SJCRH30 (cell line): ENCODE results near the gene MYH15. TPM values are rescaled to one million over a fixed set of nuclear protein-coding genes. Genes with fewer than 3 reads are reported as not detected.

Experiments used
- DNase-seq, 2 experiments: peaks; one replicate each; pipeline ENCODE4 v3.0.0-alpha.2; 2015 to 2020
- H3K27ac ChIP-seq: fragments of 250-450 bp; sonication (Bioruptor Pico); 2 replicates; pipeline ENCODE4 v1.5.1; 2020; ENCODE audit warnings: mild to moderate bottlenecking, moderate library complexity
- H3K27me3 ChIP-seq: fragments of 250-450 bp; sonication (Bioruptor Pico); 2 replicates; pipeline ENCODE4 v1.5.1; 2020; ENCODE audit warnings: mild to moderate bottlenecking, moderate library complexity
- H3K36me3 ChIP-seq: fragments of 250-450 bp; sonication (Bioruptor Pico); 2 replicates; pipeline ENCODE4 v1.5.1; 2020; ENCODE audit warnings: mild to moderate bottlenecking, moderate library complexity
- H3K4me1 ChIP-seq: fragments of 250-450 bp; sonication (Bioruptor Pico); 2 replicates; pipeline ENCODE4 v1.5.1; 2020; ENCODE audit warnings: mild to moderate bottlenecking, moderate library complexity
- H3K4me3 ChIP-seq: fragments of 250-450 bp; sonication (Bioruptor Pico); 2 replicates; pipeline ENCODE4 v1.5.1; 2020; ENCODE audit warnings: mild to moderate bottlenecking, moderate library complexity
- H3K9me3 ChIP-seq: fragments of 250-450 bp; sonication (Bioruptor Pico); replicated peaks from 2 replicates; pipeline ENCODE4 v1.5.1; 2020; ENCODE audit warnings: mild to moderate bottlenecking, moderate library complexity
- total RNA-seq: library from RNA; depleted of rRNA; stranded (reverse); fragments of >200 nt; shearing (Covaris generic); gene quantifications from 2 replicates; pipeline ENCODE4 v1.2.3, GENCODE V29; 2014

The MYH15 gene
- total RNA-seq, 1 experiment from 2014 or later, result 0.14 TPM

- Histone ChIP-seq H3K36me3 (no peaks in the 10 kb centered on the region), H3K4me1 (no peaks in the 10 kb centered on the region), H3K4me3 (no peak overlapping the region), H3K9me3 (no peaks in the 10 kb centered on the region), H3K27me3 (no peaks in the 10 kb centered on the region), H3K27ac (no peak overlapping the region)
- no peak for DNase-seq
Measured at GRCh38 chr3:108437439-108437838, 73.0 kb downstream of the MYH15 start.

GRCh38 chr3:108433928-108434327 lies 76.5 kb downstream of the MYH15 start:
- Histone ChIP-seq H3K4me1 (no peaks in the 10 kb centered on the region), H3K4me3 (no peak overlapping the region), H3K27ac (no peak overlapping the region)

GRCh38 chr3:108432431-108432830 lies 78.0 kb downstream of the MYH15 start:
- Histone ChIP-seq H3K27me3 (no peaks in the 10 kb centered on the region), H3K4me1 (no peaks in the 10 kb centered on the region), H3K27ac (no peak overlapping the region), H3K4me3 (no peak overlapping the region), H3K36me3 (no peaks in the 10 kb centered on the region), H3K9me3 (no peaks in the 10 kb centered on the region)
- DNase-seq, result no peak

More at GRCh38 chr3:108433928-108434327, 76.5 kb downstream of the MYH15 start:
- Histone ChIP-seq H3K9me3 (no peaks in the 10 kb centered on the region), H3K36me3 (no peaks in the 10 kb centered on the region), H3K27me3 (no peaks in the 10 kb centered on the region)
- no peak for DNase-seq

GRCh38 chr3:108430540-108430939 lies 79.9 kb downstream of the MYH15 start:
- DNase-seq, result no peak
- Histone ChIP-seq H3K27ac (no peak overlapping the region), H3K36me3 (no peaks in the 10 kb centered on the region), H3K4me1 (no peaks in the 10 kb centered on the region), H3K27me3 (no peaks in the 10 kb centered on the region), H3K4me3 (no peak overlapping the region), H3K9me3 (no peaks in the 10 kb centered on the region)

- no peak overlapping the region for H3K27ac ChIP-seq
- H3K4me3 ChIP-seq, result no peak overlapping the region
- DNase-seq, result no peak
- H3K9me3 ChIP-seq, result no peaks in the 10 kb centered on the region
- H3K4me1 ChIP-seq, result no peaks in the 10 kb centered on the region
- H3K36me3 ChIP-seq, result no peaks in the 10 kb centered on the region
- no peaks in the 10 kb centered on the region for H3K27me3 ChIP-seq
Measured at GRCh38 chr3:108428586-108428985, 81.8 kb downstream of the MYH15 start.

- Histone ChIP-seq H3K27me3 (no peaks in the 10 kb centered on the region), H3K27ac (no peak overlapping the region), H3K4me1 (no peaks in the 10 kb centered on the region), H3K9me3 (no peaks in the 10 kb centered on the region), H3K4me3 (no peak overlapping the region), H3K36me3 (no peaks in the 10 kb centered on the region)
- no peak for DNase-seq
Measured at GRCh38 chr3:108420926-108421325, 89.5 kb downstream of the MYH15 start.

- Histone ChIP-seq H3K27ac (no peak overlapping the region), H3K4me3 (no peak overlapping the region), H3K9me3 (no peaks in the 10 kb centered on the region), H3K36me3 (no peaks in the 10 kb centered on the region), H3K4me1 (no peaks in the 10 kb centered on the region), H3K27me3 (no peaks in the 10 kb centered on the region)
- DNase-seq, result no peak
Measured at GRCh38 chr3:108416111-108416869, 94.1 kb downstream of the MYH15 start.

- Histone ChIP-seq H3K9me3 (no peaks in the 10 kb centered on the region), H3K4me1 (no peaks in the 10 kb centered on the region), H3K27ac (no peak overlapping the region), H3K36me3 (no peaks in the 10 kb centered on the region), H3K27me3 (no peaks in the 10 kb centered on the region), H3K4me3 (no peak overlapping the region)
- no peak for DNase-seq
Measured at GRCh38 chr3:108415661-108416060, 94.7 kb downstream of the MYH15 start.

- Histone ChIP-seq H3K27me3 (no peaks in the 10 kb centered on the region), H3K36me3 (no peaks in the 10 kb centered on the region), H3K27ac (no peak overlapping the region), H3K4me1 (no peaks in the 10 kb centered on the region), H3K4me3 (no peak overlapping the region), H3K9me3 (no peaks in the 10 kb centered on the region)
- no peak for DNase-seq
Measured at GRCh38 chr3:108414007-108414406, 96.4 kb downstream of the MYH15 start.

GRCh38 chr3:108412121-108412750 lies 98.2 kb downstream of the MYH15 start:
- H3K27me3 ChIP-seq, result no peaks in the 10 kb centered on the region
- no peaks in the 10 kb centered on the region for H3K9me3 ChIP-seq
- no peak overlapping the region for H3K4me3 ChIP-seq
- H3K4me1 ChIP-seq, result no peaks in the 10 kb centered on the region
- no peak for DNase-seq
- H3K27ac ChIP-seq, result no peak overlapping the region
- H3K36me3 ChIP-seq, result no peaks in the 10 kb centered on the region

- Histone ChIP-seq H3K4me3 (no peak overlapping the region), H3K9me3 (no peaks in the 10 kb centered on the region), H3K27me3 (no peaks in the 10 kb centered on the region), H3K36me3 (no peaks in the 10 kb centered on the region), H3K4me1 (no peaks in the 10 kb centered on the region), H3K27ac (no peak overlapping the region)
- DNase-seq, result no peak
Measured at GRCh38 chr3:108410531-108410984, 99.8 kb downstream of the MYH15 start.

- no peaks in the 10 kb centered on the region for H3K27me3 ChIP-seq
- no peak overlapping the region for H3K4me3 ChIP-seq
- no peak for DNase-seq
- H3K36me3 ChIP-seq, result no peaks in the 10 kb centered on the region
- H3K4me1 ChIP-seq, result no peaks in the 10 kb centered on the region
- no peak overlapping the region for H3K27ac ChIP-seq
- no peaks in the 10 kb centered on the region for H3K9me3 ChIP-seq
Measured at GRCh38 chr3:108409800-108410178, 100.6 kb downstream of the MYH15 start.

GRCh38 chr3:108408883-108409799 lies 101.3 kb downstream of the MYH15 start:
- DNase-seq, result no peak
- no peak overlapping the region for H3K27ac ChIP-seq
- no peaks in the 10 kb centered on the region for H3K9me3 ChIP-seq
- no peaks in the 10 kb centered on the region for H3K36me3 ChIP-seq
- no peak overlapping the region for H3K4me3 ChIP-seq
- no peaks in the 10 kb centered on the region for H3K4me1 ChIP-seq
- no peaks in the 10 kb centered on the region for H3K27me3 ChIP-seq

GRCh38 chr3:108407886-108408285 lies 102.5 kb downstream of the MYH15 start:
- no peak for DNase-seq
- no peaks in the 10 kb centered on the region for H3K36me3 ChIP-seq
- no peaks in the 10 kb centered on the region for H3K27me3 ChIP-seq
- no peaks in the 10 kb centered on the region for H3K4me1 ChIP-seq
- no peaks in the 10 kb centered on the region for H3K9me3 ChIP-seq
- H3K27ac ChIP-seq, result no peak overlapping the region
- H3K4me3 ChIP-seq, result no peak overlapping the region

GRCh38 chr3:108406661-108407206 lies 103.7 kb downstream of the MYH15 start:
- H3K27ac ChIP-seq, result no peak overlapping the region
- no peaks in the 10 kb centered on the region for H3K27me3 ChIP-seq
- no peaks in the 10 kb centered on the region for H3K36me3 ChIP-seq
- H3K4me3 ChIP-seq, result no peak overlapping the region
- no peaks in the 10 kb centered on the region for H3K9me3 ChIP-seq
- DNase-seq, result peak; percentile 20 to 76
- no peaks in the 10 kb centered on the region for H3K4me1 ChIP-seq
